ENCODE results near the gene BBS1.

- TF ChIP-seq CTCF (IDR thresholded peaks at IDR 0.05) (no peak), POLR2A (IDR thresholded peaks at IDR 0.05) (peak; percentile 10), POLR2AphosphoS5 (IDR thresholded peaks at IDR 0.05) (no peak)
Measured at GRCh38 chr11:66466225-66467033, 44.0 kb upstream of the BBS1 start, which contains the start of gene PELI3.

Data from breast epithelium (tissue), 3 donors.